Measurements from ENCODE around the gene ZNF750.

ZNF750 gene

GRCh38 chr17:82810644-82811430, 29.0 kb downstream of the ZNF750 start:
- DNase-seq = no peak

- DNase-seq = no peak
Measured at GRCh38 chr17:82808921-82809905, 30.6 kb downstream of the ZNF750 start.

DNA sequence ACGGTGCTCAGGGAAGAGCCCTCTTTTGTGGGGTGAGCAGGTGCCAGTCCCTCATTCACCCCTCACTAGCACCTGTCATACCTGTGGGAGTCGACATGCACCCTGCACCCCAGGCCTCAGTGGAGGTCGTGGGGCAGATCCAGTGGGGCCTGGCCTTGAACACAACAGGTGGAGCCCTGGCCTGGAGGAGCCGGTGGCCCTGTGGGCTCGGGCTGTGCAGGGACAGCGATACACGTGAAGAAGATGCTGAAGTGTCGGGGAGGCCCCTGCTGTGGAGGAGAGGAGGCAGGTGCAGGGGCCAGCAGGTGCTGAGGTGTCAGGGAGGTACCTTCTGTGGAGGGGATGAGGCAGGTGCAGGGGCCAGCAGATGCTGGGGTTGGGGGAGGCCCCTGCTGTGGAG, 31.8 kb downstream of the ZNF750 start:
- no peak for DNase-seq

GRCh38 chr17:82807562-82807961, 32.3 kb downstream of the ZNF750 start:
- no peak for DNase-seq

DNA sequence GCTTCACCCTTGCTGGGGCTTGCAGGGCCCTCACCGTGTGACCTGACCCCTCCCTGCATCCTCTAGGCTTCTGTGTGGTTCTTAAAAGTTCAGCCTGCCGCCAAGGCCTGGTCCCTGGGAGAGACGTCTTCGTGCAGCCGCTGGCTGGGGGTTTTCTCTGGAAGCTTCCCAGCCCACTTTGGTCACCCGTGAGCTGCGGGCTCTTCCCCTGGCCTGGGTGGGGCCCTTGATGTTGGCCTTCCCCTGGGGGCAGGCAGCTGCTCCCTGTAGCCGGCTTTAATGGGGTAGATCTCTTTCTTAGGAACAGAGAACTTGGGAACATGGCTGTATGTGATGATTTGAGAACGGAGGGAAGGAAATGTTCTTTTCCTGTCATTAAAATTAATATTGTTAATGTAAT, 32.7 kb downstream of the ZNF750 start:
- no peak for DNase-seq

GRCh38 chr17:82806645-82807044, 33.2 kb downstream of the ZNF750 start:
- DNase-seq = no peak

DNA sequence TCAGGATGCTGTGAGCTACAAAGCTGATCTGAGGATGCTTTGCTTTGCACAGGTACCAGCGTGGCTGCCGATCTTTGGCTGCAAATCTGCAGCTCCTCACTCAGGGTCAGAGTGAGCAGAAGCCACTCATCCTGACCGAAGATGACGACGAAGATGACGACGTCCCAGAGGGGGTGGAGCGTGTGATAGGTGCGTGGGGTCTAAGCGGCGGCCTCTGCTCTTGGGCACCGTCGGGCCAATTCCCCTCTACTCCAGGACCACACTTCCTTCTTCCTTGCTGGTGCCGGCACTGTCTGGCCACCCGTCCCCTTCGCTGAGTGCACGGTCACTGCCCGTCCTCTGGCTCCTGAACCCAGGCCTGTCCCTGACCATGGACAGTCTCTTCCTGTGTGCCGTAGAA, 34.0 kb downstream of the ZNF750 start:
- DNase-seq = no peak

- DNase-seq = no peak
Measured at GRCh38 chr17:82805254-82805653, 34.6 kb downstream of the ZNF750 start.

DNA sequence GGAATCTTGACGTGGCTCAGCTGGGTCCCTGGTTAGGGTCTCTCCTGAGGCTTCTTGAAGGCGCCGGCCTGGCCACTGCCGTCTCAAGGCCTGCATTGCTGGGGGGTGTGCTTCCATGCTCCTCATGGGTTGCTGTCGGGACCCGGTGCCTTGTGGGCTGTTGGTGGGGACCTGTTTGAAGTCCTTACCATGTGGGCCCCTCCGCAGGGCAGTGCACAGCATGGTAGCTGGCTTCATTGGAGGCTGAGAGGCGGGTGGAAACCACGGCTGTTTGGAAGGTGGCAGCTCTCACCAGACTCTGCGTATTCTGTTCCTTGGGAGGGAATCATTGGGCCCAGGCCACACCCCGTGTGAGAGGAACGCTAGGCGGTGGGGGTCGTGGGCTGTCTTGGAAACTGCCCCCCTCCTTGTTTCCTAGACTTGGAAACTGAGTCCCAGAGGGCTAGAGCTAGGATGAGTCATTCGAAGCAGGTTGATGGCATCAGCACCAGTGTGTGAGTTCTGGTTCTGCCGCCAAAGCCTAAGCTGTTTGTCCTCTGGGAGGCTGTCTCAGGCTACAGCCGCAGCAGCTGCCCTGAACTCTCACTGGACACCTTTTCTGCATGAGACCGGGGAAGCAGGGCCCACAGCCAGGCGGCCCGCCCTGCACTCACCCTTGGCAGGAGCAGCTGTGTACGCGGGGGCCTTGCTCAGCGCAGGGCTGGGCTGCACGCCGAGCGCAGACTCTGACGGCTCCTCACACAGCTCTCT, 35.2 kb downstream of the ZNF750 start:
- no peak for DNase-seq

DNA sequence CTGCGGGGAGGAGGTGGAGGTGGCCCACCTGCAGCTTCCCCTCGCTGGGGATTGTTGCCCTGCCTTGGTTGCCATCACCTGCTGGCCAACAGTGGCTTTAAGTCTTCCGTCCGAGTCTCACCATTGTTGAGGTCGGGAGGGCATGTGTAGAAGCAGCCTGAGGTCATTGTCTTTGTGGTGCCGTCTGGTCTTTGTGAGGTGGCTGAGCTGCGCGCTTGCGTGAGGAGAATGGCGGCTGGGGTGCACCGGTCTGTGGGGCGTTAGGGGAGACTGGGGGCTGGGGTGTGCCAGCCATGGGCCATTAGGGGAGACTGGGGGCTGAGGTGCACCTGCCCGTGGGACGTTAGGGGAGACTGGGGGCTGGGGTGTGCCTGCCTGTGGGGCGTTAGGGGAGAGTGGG, 36.2 kb downstream of the ZNF750 start:
- no peak for DNase-seq

- no peak for DNase-seq
Measured at GRCh38 chr17:82803185-82803584, 36.6 kb downstream of the ZNF750 start.

GRCh38 chr17:82802075-82802780, 37.6 kb downstream of the ZNF750 start:
- no peak for DNase-seq

GRCh38 chr17:82801377-82801970, 38.3 kb downstream of the ZNF750 start:
- no peak for DNase-seq

DNA sequence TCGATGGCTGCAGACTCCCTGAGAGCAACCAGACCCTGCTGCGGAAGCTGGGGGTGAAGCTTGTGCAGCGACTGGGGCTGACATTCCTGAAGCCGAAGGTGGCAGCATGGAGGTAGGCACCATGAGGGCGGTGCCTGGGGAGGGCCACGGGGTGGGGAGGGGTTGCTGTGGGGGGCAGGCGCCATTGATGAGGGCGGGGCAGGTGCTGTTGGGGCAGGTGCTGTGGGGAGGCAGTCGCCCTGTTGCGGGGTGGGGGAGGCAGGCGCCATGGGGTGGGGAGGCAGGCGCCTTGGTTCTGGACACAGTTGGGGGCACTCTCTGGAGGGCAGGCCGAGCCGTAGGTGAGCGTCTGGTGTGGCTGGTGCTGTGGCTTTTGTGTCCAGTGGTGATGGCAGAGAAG, 38.9 kb downstream of the ZNF750 start:
- DNase-seq = no peak

- DNase-seq = no peak
Measured at GRCh38 chr17:82799591-82799990, 40.2 kb downstream of the ZNF750 start.

GRCh38 chr17:82798752-82799151, 41.1 kb downstream of the ZNF750 start:
- DNase-seq = no peak

GRCh38 chr17:82797061-82797460, 42.8 kb downstream of the ZNF750 start:
- no peak for DNase-seq

- no peak for DNase-seq
Measured at GRCh38 chr17:82795615-82796014, 44.2 kb downstream of the ZNF750 start.

DNA sequence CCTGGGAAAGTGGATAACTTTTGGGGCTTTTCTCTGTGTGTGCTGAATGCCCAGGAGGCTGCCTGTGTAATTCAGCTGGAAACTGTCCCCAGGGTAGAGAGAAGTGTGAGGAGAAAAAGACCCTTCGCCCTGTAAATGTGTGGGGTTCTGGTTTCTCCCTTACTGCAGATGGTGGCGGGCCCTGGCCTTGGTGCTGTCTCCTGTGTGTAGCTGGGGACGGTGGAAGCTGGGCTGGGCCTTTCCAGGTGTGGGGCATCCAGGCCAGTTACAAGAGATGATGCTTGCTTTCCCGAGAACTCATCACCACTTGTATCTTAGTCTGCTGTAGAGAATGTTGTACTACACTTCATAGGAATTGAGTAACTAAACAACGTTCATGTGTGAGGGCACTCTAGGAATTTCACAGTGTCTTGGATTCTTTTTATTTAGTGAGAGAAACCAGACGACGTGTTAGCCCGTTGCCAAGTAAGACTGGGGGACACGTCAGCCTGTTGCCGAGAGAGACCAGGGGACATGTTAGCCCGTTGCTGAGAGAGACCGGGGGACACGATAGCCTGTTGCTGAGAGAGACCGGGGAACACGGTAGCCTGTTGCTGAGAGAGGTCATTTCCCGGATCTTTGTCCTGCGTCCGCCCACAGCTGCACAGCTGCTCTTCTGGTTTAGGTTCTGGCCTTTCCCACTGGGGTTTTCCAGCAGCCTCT, 44.9 kb downstream of the ZNF750 start:
- no peak for DNase-seq

DNA sequence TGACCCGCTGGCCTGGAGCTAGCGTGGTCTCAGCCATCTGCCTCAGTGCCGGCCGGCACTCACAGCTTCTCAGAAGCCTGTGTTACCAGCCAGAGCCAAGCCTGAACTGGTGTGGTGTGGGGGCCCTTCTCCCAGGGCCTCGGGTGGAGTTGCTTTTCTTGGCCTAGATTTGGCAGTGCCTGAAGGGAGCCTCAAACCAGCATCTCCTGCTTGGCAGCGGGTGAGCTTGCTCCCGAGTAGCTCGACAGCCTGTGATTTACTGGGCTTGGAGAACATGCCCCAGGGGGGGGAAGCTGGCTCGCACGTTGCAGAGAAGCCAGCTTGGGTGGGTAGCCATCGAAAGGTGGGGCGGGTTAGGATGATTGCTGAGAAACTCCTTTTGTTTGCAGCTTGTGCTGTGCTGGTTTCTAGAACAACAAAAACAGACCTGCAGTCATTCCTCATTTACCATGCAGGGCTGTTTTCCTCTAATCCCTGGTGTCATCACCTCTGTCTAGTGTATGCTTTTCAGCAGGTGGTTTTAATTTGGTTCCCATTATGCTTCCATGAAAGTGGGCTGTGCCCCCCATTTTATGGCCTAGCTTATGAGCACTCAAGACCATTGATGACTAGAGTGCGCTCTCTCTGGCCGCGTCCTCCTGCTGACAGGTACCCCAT, 45.7 kb downstream of the ZNF750 start:
- DNase-seq = no peak

DNA sequence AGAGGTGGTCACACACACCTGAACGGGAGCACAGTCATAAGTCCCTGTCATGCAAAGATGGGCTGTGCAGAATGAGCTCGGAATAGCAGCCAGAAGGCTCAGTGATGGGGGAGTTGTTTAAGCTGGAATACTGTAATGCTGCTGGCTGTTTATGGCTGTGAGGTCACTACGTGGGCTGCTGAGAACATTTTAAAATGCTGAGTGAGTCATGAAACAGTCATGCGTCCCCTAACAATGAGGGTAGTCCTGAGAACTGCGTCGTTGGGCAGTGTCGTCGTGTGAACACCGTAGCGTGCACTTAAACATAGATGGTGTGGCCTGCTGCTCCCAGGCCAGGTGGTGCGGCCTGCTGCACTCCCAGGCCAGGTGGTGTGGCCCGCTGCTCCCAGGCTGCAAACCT, 48.3 kb downstream of the ZNF750 start:
- no peak for DNase-seq

All from NCI-H2107 (cell line).